Breast epithelium (tissue), 4 donors: ENCODE data around the gene CANX. TPM values are rescaled to one million over a fixed set of nuclear protein-coding genes. Genes with fewer than 3 reads are reported as not detected.
"Not testable (repeated sequence)": the region's sequence is repeated elsewhere in the genome, so short reads cannot be mapped to it uniquely, and the experiment has no call there.

Experiments used
- DNase-seq, 2 donors: peaks; one replicate each; pipeline ENCODE4 v3.0.0-alpha.2; 2019; ENCODE audit warnings: low spot score in 2 of 2
- H3K27ac ChIP-seq, 2 donors: fragments of 200-600 bp; sonication (generic) in 1 of 2; one replicate each; pipeline ENCODE4 v1.5.1; 2016 to 2019; ENCODE audit warnings: mild to moderate bottlenecking in 1 of 2
- H3K27me3 ChIP-seq, 2 donors: fragments of 200-600 bp; sonication (generic) in 1 of 2; one replicate each; pipeline versions ENCODE4 v1.5.1 to v1.6.0; 2017 to 2019; ENCODE audit warnings: control low read depth in 1 of 2, mild to moderate bottlenecking in 1 of 2
- H3K36me3 ChIP-seq: fragments of 200-600 bp; one replicate; pipeline ENCODE4 v1.5.1; 2019
- H3K4me1 ChIP-seq, 2 donors: fragments of 200-600 bp; sonication (generic); one replicate each; pipeline ENCODE4 v1.5.1; 2016 to 2019; ENCODE audit warnings: control low read depth in 1 of 2
- H3K4me3 ChIP-seq, 3 donors: fragments of 200-600 bp; sonication (generic); 1 replicate in 2 of 3; 2 replicates in 1 of 3; pipeline ENCODE4 v1.5.1; 2016 to 2019; ENCODE audit warnings: mild to moderate bottlenecking in 3 of 3, moderate library complexity in 2 of 3
- H3K9me3 ChIP-seq, 2 donors: fragments of 200-600 bp; sonication (generic) in 1 of 2; one replicate each; pipeline ENCODE4 v1.5.1; 2016 to 2019; ENCODE audit warnings: control low read depth in 1 of 2
- CTCF ChIP-seq, 3 donors: fragments of 450-650 bp; IDR thresholded peaks; one replicate each; pipeline ENCODE4 v1.5.1; 2016 to 2017; ENCODE audit warnings: antibody characterized with exemption in 3 of 3, mild to moderate bottlenecking in 3 of 3, moderate library complexity in 3 of 3
- POLR2A ChIP-seq: fragments of 450-650 bp; IDR thresholded peaks from one replicate; pipeline ENCODE4 v1.6.1; 2016; ENCODE audit warnings: antibody characterized with exemption, mild to moderate bottlenecking, moderate library complexity
- POLR2AphosphoS5 ChIP-seq, 3 donors: sonication (generic); formaldehyde crosslinking; IDR thresholded peaks; one replicate each; pipeline ENCODE4 v1.6.1; 2017; ENCODE audit warnings: antibody characterized with exemption in 3 of 3
- intact Hi-C: fragments of 100-400 bp; cut with DNase I; formaldehyde crosslinking; loops from one replicate; pipeline ENCODE4 v1.15.1; 2023; ENCODE audit warnings: low total_unique reads
- total RNA-seq, 3 donors: library from RNA; depleted of rRNA; stranded (reverse); fragments of >200 nt; gene quantifications; one replicate each; pipeline ENCODE4 v1.1.0, GENCODE V29; 2016

CANX gene
- 100 to 1,000 TPM; 379 to 416 (median 381) TPM for total RNA-seq

GRCh38 chr5:179698935-179699615, at the start of gene CANX:
Gene CANX (plus strand): TSS chr5:179698967. CDS start chr5:179705682, 6,715 bp downstream.
- DNase-seq = no peak
- intact Hi-C loops = no loop called here
- no peaks in the 10 kb centered on the region for H3K36me3 ChIP-seq
- H3K27ac ChIP-seq = peak within 1 kb of the TSS; percentile 96 to 99
- H3K27me3 ChIP-seq = no peaks in the 10 kb centered on the region
- peak within 1 kb of the TSS; percentile 68 to 94 (median 80) for H3K4me3 ChIP-seq
- no peaks in the 10 kb centered on the region for H3K4me1 ChIP-seq
- H3K9me3 ChIP-seq = no peaks in the 10 kb centered on the region
- TF ChIP-seq CTCF (IDR thresholded peaks at IDR 0.05) = no peak
- peak; percentile 79 for TF ChIP-seq POLR2A
- TF ChIP-seq POLR2AphosphoS5 (IDR thresholded peaks at IDR 0.05) = peak; percentile 75 to 91 (median 83)

- DNase-seq, H3K27ac ChIP-seq, H3K4me3 ChIP-seq, H3K9me3 ChIP-seq, H3K27me3 ChIP-seq, intact Hi-C loops, H3K36me3 ChIP-seq, H3K4me1 ChIP-seq: not testable (repeated sequence)
Measured at GRCh38 chr5:179649166-179649703, 49.5 kb upstream of the CANX start.

- H3K9me3 ChIP-seq, H3K36me3 ChIP-seq, H3K4me1 ChIP-seq, DNase-seq, intact Hi-C loops, H3K4me3 ChIP-seq, H3K27me3 ChIP-seq, H3K27ac ChIP-seq: not testable (repeated sequence)
Measured at GRCh38 chr5:179650245-179650644, 48.5 kb upstream of the CANX start.

- H3K9me3 ChIP-seq, H3K27me3 ChIP-seq, H3K27ac ChIP-seq, H3K4me3 ChIP-seq, H3K36me3 ChIP-seq, intact Hi-C loops, H3K4me1 ChIP-seq, DNase-seq: not testable (repeated sequence)
Measured at GRCh38 chr5:179653135-179653534, 45.6 kb upstream of the CANX start.

- H3K9me3 ChIP-seq, H3K36me3 ChIP-seq, DNase-seq, intact Hi-C loops, H3K27me3 ChIP-seq, H3K4me1 ChIP-seq: not testable (repeated sequence)
- Histone ChIP-seq H3K4me3 (peak overlapping the region in 2 of 3 donors; percentile 41 to 54), H3K27ac (peak overlapping the region in 1 of 2 donors; percentile 72)
Measured at GRCh38 chr5:179657302-179658178, 41.2 kb upstream of the CANX start.

GRCh38 chr5:179658179-179658856, 40.4 kb upstream of the CANX start:
- not testable (repeated sequence) for H3K4me1 ChIP-seq, DNase-seq
- H3K27ac ChIP-seq = peak overlapping the region; percentile 36 to 48

GRCh38 chr5:179661647-179662046, 37.1 kb upstream of the CANX start:
- H3K27ac ChIP-seq, H3K36me3 ChIP-seq, intact Hi-C loops, H3K4me3 ChIP-seq, H3K27me3 ChIP-seq, H3K9me3 ChIP-seq, H3K4me1 ChIP-seq, DNase-seq: not testable (repeated sequence)

More at GRCh38 chr5:179658179-179658856, 40.4 kb upstream of the CANX start:
- intact Hi-C loops, H3K36me3 ChIP-seq, H3K27me3 ChIP-seq, H3K9me3 ChIP-seq: not testable (repeated sequence)
- H3K4me3 ChIP-seq = peak overlapping the region; percentile 40 to 69 (median 54)

- no peaks in the 10 kb centered on the region for H3K9me3 ChIP-seq
- no peaks in the 10 kb centered on the region for H3K27me3 ChIP-seq
- no peak overlapping the region for H3K4me3 ChIP-seq
- no peaks in the 10 kb centered on the region for H3K4me1 ChIP-seq
- H3K27ac ChIP-seq = no peak overlapping the region
- intact Hi-C loops = no loop called here
- no peaks in the 10 kb centered on the region for H3K36me3 ChIP-seq
- TF ChIP-seq POLR2AphosphoS5 (IDR thresholded peaks at IDR 0.05) = no peak
- TF ChIP-seq POLR2A = no peak
- TF ChIP-seq CTCF (IDR thresholded peaks at IDR 0.05) = peak in 1 of 3 donors; percentile 27
- no peak for DNase-seq
Measured at GRCh38 chr5:179668391-179668790, 30.4 kb upstream of the CANX start.
